GM12878 (cell line): ENCODE data around the gene METRN. TPM values are rescaled to one million over a fixed set of nuclear protein-coding genes. Genes with fewer than 3 reads are reported as not detected.

Experiments used
- BACH1 ChIP-seq: fragments of 450-650 bp; IDR thresholded peaks from 2 replicates; pipeline ENCODE4 v1.6.1; 2017; ENCODE audit warnings: mild to moderate bottlenecking, borderline replicate concordance
- BHLHE40 ChIP-seq, 2 experiments: fragments of 450-650 bp in 1 of 2; IDR thresholded peaks; 2 replicates each; pipeline ENCODE4 v1.6.1; 2011 to 2017; ENCODE audit warnings: low read depth in 2 of 2, borderline replicate concordance in 1 of 2, improper control_type of control experiment in 1 of 2, low read length in 1 of 2, mild to moderate bottlenecking in 1 of 2
- CBFB ChIP-seq: IDR thresholded peaks from 2 replicates; pipeline ENCODE4 v1.6.1; 2016; ENCODE audit warnings: antibody characterized with exemption, low read depth
- CHD2 ChIP-seq: IDR thresholded peaks from 2 replicates; pipeline ENCODE4 v1.6.1; 2011; ENCODE audit warnings: low read depth, low read length, improper control_type of control experiment, borderline replicate concordance
- ESRRA ChIP-seq: IDR thresholded peaks from 2 replicates; pipeline ENCODE4 v1.6.1; 2012; ENCODE audit warnings: mild to moderate bottlenecking, low read length, improper control_type of control experiment
- GABPA ChIP-seq: IDR thresholded peaks from 2 replicates; pipeline ENCODE4 v1.6.1; 2014; ENCODE audit warnings: antibody characterized with exemption, low read depth, mild to moderate bottlenecking, inconsistent platforms
- GATAD2B ChIP-seq: fragments of 450-650 bp; conservative IDR thresholded peaks from 2 replicates; pipeline ENCODE4 v1.6.1; 2017; ENCODE audit warnings: low read depth, mild to moderate bottlenecking, moderate library complexity
- HCFC1 ChIP-seq: fragments of 150-350 bp; IDR thresholded peaks from 2 replicates; pipeline ENCODE4 v1.6.1; 2014; ENCODE audit warnings: low read length
- NFYA ChIP-seq: IDR thresholded peaks from 2 replicates; pipeline ENCODE4 v1.6.1; 2011; ENCODE audit warnings: low read depth, mild to moderate bottlenecking, low read length, improper control_type of control experiment, borderline replicate concordance
- SIX5 ChIP-seq: IDR thresholded peaks from 2 replicates; pipeline ENCODE4 v1.6.1; 2011; ENCODE audit warnings: mild to moderate bottlenecking, low read depth, low read length, moderate library complexity; ENCODE audit not compliant: severe bottlenecking
- SMAD1 ChIP-seq: fragments of 450-650 bp; IDR thresholded peaks from 2 replicates; pipeline ENCODE4 v1.6.1; 2018; ENCODE audit warnings: mild to moderate bottlenecking, low read depth; ENCODE audit not compliant: partially characterized antibody
- SREBF2 ChIP-seq: IDR thresholded peaks from 2 replicates; pipeline ENCODE4 v1.6.1; 2012; ENCODE audit warnings: mild to moderate bottlenecking, low read length
- SUZ12 ChIP-seq: fragments of 200-600 bp; sonication (generic); IDR thresholded peaks from one replicate; pipeline ENCODE4 v1.6.1; 2018; ENCODE audit warnings: antibody characterized with exemption, mild to moderate bottlenecking; ENCODE audit not compliant: unreplicated experiment
- TBL1XR1 ChIP-seq: IDR thresholded peaks from 2 replicates; pipeline ENCODE4 v1.6.1; 2012; ENCODE audit warnings: low read depth, low read length, improper control_type of control experiment
- ZNF24 ChIP-seq: fragments of 450-650 bp; IDR thresholded peaks from 2 replicates; pipeline ENCODE4 v1.6.1; 2017; ENCODE audit warnings: antibody characterized with exemption, mild to moderate bottlenecking
- polyA plus RNA-seq, 11 experiments: library from polyadenylated mRNA; depleted of rRNA in 4 of 11; unstranded in 6 of 11; stranded (reverse) in 5 of 11; fragments of >200 nt; fragmentation: Nextera tagmentation in 4 of 11; fragmentation: Illumina TruSeq in 1 of 11; extraction: Ambion mirVana in 4 of 11; extraction: Trizol in 1 of 11; gene quantifications; 1 replicate in 1 of 11; 2 replicates in 10 of 11; pipeline versions ENCODE4 v1.2.1 to v1.2.3, GENCODE V29; 2011 to 2016; ENCODE audit warnings: inconsistent platforms in 2 of 11, missing spikeins in 2 of 11, low read depth in 1 of 11
- total RNA-seq, 4 experiments: library from RNA; depleted of rRNA in 3 of 4; stranded (reverse); fragments of >200 nt in 3 of 4; fragmentation: Illumina TruSeq in 1 of 4; extraction: Trizol in 1 of 4; gene quantifications; 2 replicates each; pipeline versions ENCODE4 v1.2.1 to v1.2.3, GENCODE V29; 2013 to 2021
- TF ChIP-seq, protein P1 (sequence below): fragments of 450-650 bp; formaldehyde crosslinking; IDR thresholded peaks from 2 replicates; pipeline ENCODE4 v1.4.0; 2022; ENCODE audit warnings: mild to moderate bottlenecking, moderate library complexity
- TF ChIP-seq, protein P2 (sequence below): fragments of 450-650 bp; formaldehyde crosslinking; IDR thresholded peaks from 2 replicates; pipeline ENCODE4 v1.4.0; 2020; ENCODE audit warnings: mild to moderate bottlenecking, moderate library complexity
- TF ChIP-seq, protein P3 (sequence below): fragments of 450-650 bp; IDR thresholded peaks from 2 replicates; pipeline ENCODE4 v1.6.1; 2017; ENCODE audit warnings: mild to moderate bottlenecking, moderate library complexity

METRN gene
- total and polyA plus RNA-seq, 10 of the 15 experiments (the other 5 are each of a cell fraction or from before 2014, with no cell fraction given) = 0.11 to 12.8 (median 1.1) TPM; not detected in 1

- TF ChIP-seq BHLHE40 (IDR thresholded peaks at IDR 0.05; ENCODE audit: borderline replicate concordance in 1 of 2, low read depth in 2 of 2, low read length in 1 of 2) (no peak), ESRRA (no peak), GABPA (no peak), BACH1 (no peak), SREBF2 (no peak), SMAD1 (no peak), SIX5 (no peak), NFYA (no peak), GATAD2B (peak; percentile 68; the same call in 1 of the 2 replicates), SUZ12 (peak; percentile 48), CBFB (no peak), ZNF24 (no peak), HCFC1 (no peak), CHD2 (no peak), TBL1XR1 (no peak)
- TF ChIP-seq, protein P1, sequence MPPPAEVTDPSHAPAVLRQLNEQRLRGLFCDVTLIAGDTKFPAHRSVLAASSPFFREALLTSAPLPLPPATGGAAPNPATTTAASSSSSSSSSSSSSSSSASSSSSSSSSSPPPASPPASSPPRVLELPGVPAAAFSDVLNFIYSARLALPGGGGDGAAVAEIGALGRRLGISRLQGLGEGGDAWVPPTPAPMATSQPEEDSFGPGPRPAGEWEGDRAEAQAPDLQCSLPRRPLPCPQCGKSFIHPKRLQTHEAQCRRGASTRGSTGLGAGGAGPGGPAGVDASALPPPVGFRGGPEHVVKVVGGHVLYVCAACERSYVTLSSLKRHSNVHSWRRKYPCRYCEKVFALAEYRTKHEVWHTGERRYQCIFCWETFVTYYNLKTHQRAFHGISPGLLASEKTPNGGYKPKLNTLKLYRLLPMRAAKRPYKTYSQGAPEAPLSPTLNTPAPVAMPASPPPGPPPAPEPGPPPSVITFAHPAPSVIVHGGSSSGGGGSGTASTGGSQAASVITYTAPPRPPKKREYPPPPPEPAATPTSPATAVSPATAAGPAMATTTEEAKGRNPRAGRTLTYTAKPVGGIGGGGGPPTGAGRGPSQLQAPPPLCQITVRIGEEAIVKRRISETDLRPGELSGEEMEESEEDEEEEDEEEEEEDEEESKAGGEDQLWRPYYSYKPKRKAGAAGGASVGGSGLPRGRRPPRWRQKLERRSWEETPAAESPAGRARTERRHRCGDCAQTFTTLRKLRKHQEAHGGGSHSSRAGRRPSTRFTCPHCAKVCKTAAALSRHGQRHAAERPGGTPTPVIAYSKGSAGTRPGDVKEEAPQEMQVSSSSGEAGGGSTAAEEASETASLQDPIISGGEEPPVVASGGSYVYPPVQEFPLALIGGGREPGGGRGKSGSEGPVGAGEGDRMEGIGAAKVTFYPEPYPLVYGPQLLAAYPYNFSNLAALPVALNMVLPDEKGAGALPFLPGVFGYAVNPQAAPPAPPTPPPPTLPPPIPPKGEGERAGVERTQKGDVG (CRISPR knock-in tag) = no peak
- TF ChIP-seq, protein P2, sequence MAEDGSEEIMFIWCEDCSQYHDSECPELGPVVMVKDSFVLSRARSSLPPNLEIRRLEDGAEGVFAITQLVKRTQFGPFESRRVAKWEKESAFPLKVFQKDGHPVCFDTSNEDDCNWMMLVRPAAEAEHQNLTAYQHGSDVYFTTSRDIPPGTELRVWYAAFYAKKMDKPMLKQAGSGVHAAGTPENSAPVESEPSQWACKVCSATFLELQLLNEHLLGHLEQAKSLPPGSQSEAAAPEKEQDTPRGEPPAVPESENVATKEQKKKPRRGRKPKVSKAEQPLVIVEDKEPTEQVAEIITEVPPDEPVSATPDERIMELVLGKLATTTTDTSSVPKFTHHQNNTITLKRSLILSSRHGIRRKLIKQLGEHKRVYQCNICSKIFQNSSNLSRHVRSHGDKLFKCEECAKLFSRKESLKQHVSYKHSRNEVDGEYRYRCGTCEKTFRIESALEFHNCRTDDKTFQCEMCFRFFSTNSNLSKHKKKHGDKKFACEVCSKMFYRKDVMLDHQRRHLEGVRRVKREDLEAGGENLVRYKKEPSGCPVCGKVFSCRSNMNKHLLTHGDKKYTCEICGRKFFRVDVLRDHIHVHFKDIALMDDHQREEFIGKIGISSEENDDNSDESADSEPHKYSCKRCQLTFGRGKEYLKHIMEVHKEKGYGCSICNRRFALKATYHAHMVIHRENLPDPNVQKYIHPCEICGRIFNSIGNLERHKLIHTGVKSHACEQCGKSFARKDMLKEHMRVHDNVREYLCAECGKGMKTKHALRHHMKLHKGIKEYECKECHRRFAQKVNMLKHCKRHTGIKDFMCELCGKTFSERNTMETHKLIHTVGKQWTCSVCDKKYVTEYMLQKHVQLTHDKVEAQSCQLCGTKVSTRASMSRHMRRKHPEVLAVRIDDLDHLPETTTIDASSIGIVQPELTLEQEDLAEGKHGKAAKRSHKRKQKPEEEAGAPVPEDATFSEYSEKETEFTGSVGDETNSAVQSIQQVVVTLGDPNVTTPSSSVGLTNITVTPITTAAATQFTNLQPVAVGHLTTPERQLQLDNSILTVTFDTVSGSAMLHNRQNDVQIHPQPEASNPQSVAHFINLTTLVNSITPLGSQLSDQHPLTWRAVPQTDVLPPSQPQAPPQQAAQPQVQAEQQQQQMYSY = no peak
- TF ChIP-seq, protein P3, sequence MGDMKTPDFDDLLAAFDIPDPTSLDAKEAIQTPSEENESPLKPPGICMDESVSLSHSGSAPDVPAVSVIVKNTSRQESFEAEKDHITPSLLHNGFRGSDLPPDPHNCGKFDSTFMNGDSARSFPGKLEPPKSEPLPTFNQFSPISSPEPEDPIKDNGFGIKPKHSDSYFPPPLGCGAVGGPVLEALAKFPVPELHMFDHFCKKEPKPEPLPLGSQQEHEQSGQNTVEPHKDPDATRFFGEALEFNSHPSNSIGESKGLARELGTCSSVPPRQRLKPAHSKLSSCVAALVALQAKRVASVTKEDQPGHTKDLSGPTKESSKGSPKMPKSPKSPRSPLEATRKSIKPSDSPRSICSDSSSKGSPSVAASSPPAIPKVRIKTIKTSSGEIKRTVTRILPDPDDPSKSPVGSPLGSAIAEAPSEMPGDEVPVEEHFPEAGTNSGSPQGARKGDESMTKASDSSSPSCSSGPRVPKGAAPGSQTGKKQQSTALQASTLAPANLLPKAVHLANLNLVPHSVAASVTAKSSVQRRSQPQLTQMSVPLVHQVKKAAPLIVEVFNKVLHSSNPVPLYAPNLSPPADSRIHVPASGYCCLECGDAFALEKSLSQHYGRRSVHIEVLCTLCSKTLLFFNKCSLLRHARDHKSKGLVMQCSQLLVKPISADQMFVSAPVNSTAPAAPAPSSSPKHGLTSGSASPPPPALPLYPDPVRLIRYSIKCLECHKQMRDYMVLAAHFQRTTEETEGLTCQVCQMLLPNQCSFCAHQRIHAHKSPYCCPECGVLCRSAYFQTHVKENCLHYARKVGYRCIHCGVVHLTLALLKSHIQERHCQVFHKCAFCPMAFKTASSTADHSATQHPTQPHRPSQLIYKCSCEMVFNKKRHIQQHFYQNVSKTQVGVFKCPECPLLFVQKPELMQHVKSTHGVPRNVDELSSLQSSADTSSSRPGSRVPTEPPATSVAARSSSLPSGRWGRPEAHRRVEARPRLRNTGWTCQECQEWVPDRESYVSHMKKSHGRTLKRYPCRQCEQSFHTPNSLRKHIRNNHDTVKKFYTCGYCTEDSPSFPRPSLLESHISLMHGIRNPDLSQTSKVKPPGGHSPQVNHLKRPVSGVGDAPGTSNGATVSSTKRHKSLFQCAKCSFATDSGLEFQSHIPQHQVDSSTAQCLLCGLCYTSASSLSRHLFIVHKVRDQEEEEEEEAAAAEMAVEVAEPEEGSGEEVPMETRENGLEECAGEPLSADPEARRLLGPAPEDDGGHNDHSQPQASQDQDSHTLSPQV = no peak
- TF ChIP-seq, all 136 proteins: peak for 8
Observed at GRCh38 chr16:715477-716199, 720 bp downstream of the METRN start (continued).
